H9 (cell line): ENCODE results near the gene HAO1. TPM values are rescaled to one million over a fixed set of nuclear protein-coding genes. Genes with fewer than 3 reads are reported as not detected.

Source experiments
- DNase-seq: peaks from one replicate; pipeline ENCODE4 v3.0.0-alpha.2; 2017
- H2AFZ ChIP-seq: one replicate; pipeline ENCODE4 v1.6.1; 2013; ENCODE audit warnings: mild to moderate bottlenecking, low read length, control low read depth, moderate library complexity
- H2AK5ac ChIP-seq: 2 replicates; pipeline ENCODE4 v1.6.1; 2013; ENCODE audit warnings: low read length, control low read depth, mixed read lengths; ENCODE audit not compliant: insufficient read length
- H2BK120ac ChIP-seq: one replicate; pipeline ENCODE4 v1.6.1; 2013; ENCODE audit warnings: low read depth, mild to moderate bottlenecking, low read length, control low read depth, inconsistent platforms; ENCODE audit not compliant: poor library complexity, severe bottlenecking
- H2BK12ac ChIP-seq: 2 replicates; pipeline ENCODE4 v1.6.1; 2013; ENCODE audit warnings: low read length, control low read depth, mixed read lengths, low read depth; ENCODE audit not compliant: insufficient read length
- H2BK15ac ChIP-seq: 2 replicates; pipeline ENCODE4 v1.6.1; 2013; ENCODE audit warnings: low read depth, low read length, control low read depth
- H2BK20ac ChIP-seq: one replicate; pipeline ENCODE4 v1.6.1; 2013; ENCODE audit warnings: low read depth, mild to moderate bottlenecking, low read length, control low read depth, inconsistent platforms; ENCODE audit not compliant: poor library complexity, severe bottlenecking
- H2BK5ac ChIP-seq: 2 replicates; pipeline ENCODE4 v1.6.1; 2013; ENCODE audit warnings: low read length, control low read depth, mixed read lengths; ENCODE audit not compliant: insufficient read length
- H3K14ac ChIP-seq: 2 replicates; pipeline ENCODE4 v1.6.1; 2013; ENCODE audit warnings: low read length, control low read depth; ENCODE audit not compliant: insufficient read depth
- H3K18ac ChIP-seq: 2 replicates; pipeline ENCODE4 v1.6.1; 2013; ENCODE audit warnings: low read depth, mild to moderate bottlenecking, mixed read lengths, low read length, control low read depth; ENCODE audit not compliant: insufficient read length
- H3K23ac ChIP-seq: 2 replicates; pipeline ENCODE4 v1.6.1; 2013; ENCODE audit warnings: low read length, control low read depth, mixed read lengths, low read depth; ENCODE audit not compliant: insufficient read length
- H3K23me2 ChIP-seq: 2 replicates; pipeline ENCODE4 v1.6.1; 2013; ENCODE audit warnings: low read depth, mild to moderate bottlenecking, mixed read lengths, low read length, control low read depth; ENCODE audit not compliant: insufficient read length, poor library complexity, severe bottlenecking
- H3K27ac ChIP-seq: 2 replicates; pipeline ENCODE4 v1.5.1; 2013; ENCODE audit warnings: low read length, control low read depth, mixed read lengths, low read depth; ENCODE audit not compliant: insufficient read length
- H3K27me3 ChIP-seq: 2 replicates; pipeline ENCODE4 v1.6.1; 2013; ENCODE audit warnings: low read length, control low read depth, inconsistent platforms; ENCODE audit not compliant: insufficient read depth
- H3K4ac ChIP-seq: 2 replicates; pipeline ENCODE4 v1.6.1; 2013; ENCODE audit warnings: low read depth, mild to moderate bottlenecking, control low read depth, inconsistent platforms, low read length, moderate library complexity
- H3K4me1 ChIP-seq: 2 replicates; pipeline ENCODE4 v1.6.1; 2013; ENCODE audit warnings: low read length, control low read depth, inconsistent platforms; ENCODE audit not compliant: insufficient read depth
- H3K4me2 ChIP-seq: 2 replicates; pipeline ENCODE4 v1.6.1; 2013; ENCODE audit warnings: low read length, control low read depth, mixed read lengths; ENCODE audit not compliant: insufficient read length, insufficient read depth
- H3K56ac ChIP-seq: 2 replicates; pipeline ENCODE4 v1.6.1; 2013; ENCODE audit warnings: low read depth, mild to moderate bottlenecking, mixed read lengths, low read length, control low read depth; ENCODE audit not compliant: insufficient read length
- H3K79me1 ChIP-seq: 2 replicates; pipeline ENCODE4 v1.6.1; 2013; ENCODE audit warnings: low read depth, mild to moderate bottlenecking, moderate library complexity, low read length, control low read depth, inconsistent platforms; ENCODE audit not compliant: insufficient read depth, poor library complexity, severe bottlenecking
- H3K79me2 ChIP-seq: 2 replicates; pipeline ENCODE4 v1.6.1; 2013; ENCODE audit warnings: low read length, control low read depth, inconsistent platforms; ENCODE audit not compliant: insufficient read depth
- H3K9ac ChIP-seq: 2 replicates; pipeline ENCODE4 v1.6.1; 2013; ENCODE audit warnings: low read length, control low read depth, mixed read lengths; ENCODE audit not compliant: insufficient read length; ENCODE audit errors: extremely low read depth
- H3K9me3 ChIP-seq: one replicate; pipeline ENCODE4 v1.6.1; 2013; ENCODE audit warnings: low read depth, low read length, inconsistent platforms; ENCODE audit not compliant: control insufficient read depth
- H3T11ph ChIP-seq: one replicate; pipeline ENCODE4 v1.6.1; 2013; ENCODE audit warnings: mild to moderate bottlenecking, low read length, control low read depth, inconsistent platforms
- H4K20me1 ChIP-seq: one replicate; pipeline ENCODE4 v1.6.1; 2013; ENCODE audit not compliant: control insufficient read depth, insufficient read length, insufficient read depth
- H4K5ac ChIP-seq: 2 replicates; pipeline ENCODE4 v1.6.1; 2013; ENCODE audit warnings: low read depth, mild to moderate bottlenecking, mixed read lengths, low read length, control low read depth; ENCODE audit not compliant: insufficient read length
- H4K8ac ChIP-seq: replicated peaks from 2 replicates; pipeline ENCODE4 v1.6.1; 2013; ENCODE audit warnings: low read length, control low read depth, mixed read lengths, low read depth; ENCODE audit not compliant: insufficient read length
- H4K91ac ChIP-seq: 2 replicates; pipeline ENCODE4 v1.6.1; 2013; ENCODE audit warnings: low read depth, mild to moderate bottlenecking, moderate library complexity, mixed read lengths, low read length, control low read depth; ENCODE audit not compliant: insufficient read length
- H3K27ac Mint-ChIP-seq, 3 experiments: 2 replicates in 2 of 3; 3 replicates in 1 of 3; pipeline ENCODE4 v1.8.0; 2020 to 2021; ENCODE audit warnings: mixed read lengths in 3 of 3, mild to moderate bottlenecking in 1 of 3, moderate library complexity in 1 of 3
- H3K27me3 Mint-ChIP-seq: 2 replicates; pipeline ENCODE4 v1.8.0; 2021; ENCODE audit warnings: low read depth, mild to moderate bottlenecking, moderate library complexity, mixed read lengths
- H3K36me3 Mint-ChIP-seq, 3 experiments: 2 replicates in 2 of 3; 3 replicates in 1 of 3; pipeline ENCODE4 v1.8.0; 2020 to 2021; ENCODE audit warnings: low read depth in 3 of 3, mixed read lengths in 3 of 3; ENCODE audit not compliant: insufficient read depth in 1 of 3
- H3K4me1 Mint-ChIP-seq, 2 experiments: 2 replicates each; pipeline ENCODE4 v1.8.0; 2020; ENCODE audit warnings: mixed read lengths in 2 of 2
- H3K4me3 Mint-ChIP-seq, 2 experiments: 2 replicates in 1 of 2; 3 replicates in 1 of 2; pipeline ENCODE4 v1.8.0; 2020 to 2021; ENCODE audit warnings: mild to moderate bottlenecking in 2 of 2, mixed read lengths in 2 of 2, moderate library complexity in 1 of 2
- H3K9me3 Mint-ChIP-seq, 2 experiments: 2 replicates in 1 of 2; 3 replicates in 1 of 2; pipeline ENCODE4 v1.8.0; 2020; ENCODE audit warnings: mild to moderate bottlenecking in 2 of 2, mixed read lengths in 2 of 2, moderate library complexity in 1 of 2
- CTCF ChIP-seq: fragments of 200-600 bp; sonication (generic); conservative IDR thresholded peaks from 3 replicates; pipeline ENCODE4 v1.8.0; 2021; ENCODE audit warnings: antibody characterized with exemption, mild to moderate bottlenecking
- WGBS: extraction: QIAGEN DNeasy Blood & Tissue Kit; methylation state at CpG from one replicate; pipeline ENCODE4 v1.1.7; 2013; ENCODE audit warnings: missing lambda C conversion rate, low lambda C conversion rate, mixed read lengths; ENCODE audit not compliant: insufficient read length; ENCODE audit errors: extremely low coverage; 5-methylcytosine and 5-hydroxymethylcytosine counted together
- total RNA-seq: library from RNA; stranded (reverse); gene quantifications from 2 replicates; pipeline ENCODE4 v1.2.1, GENCODE V29; 2021

The HAO1 gene
- total RNA-seq, 1 experiment from 2014 or later, result not detected

GRCh38 chr20:7924692-7925091 lies 15.6 kb downstream of the HAO1 start:
- Histone ChIP-seq H3K4me2 (no peak overlapping the region), H2BK12ac (no peak overlapping the region), H4K91ac (no peak overlapping the region), H3K27me3 (no peaks in the 10 kb centered on the region), H2BK120ac (no peak overlapping the region), H2BK5ac (no peak overlapping the region), H3K14ac (no peak overlapping the region), H3K18ac (no peak overlapping the region), H3K9me3 (no peaks in the 10 kb centered on the region), H3K23me2 (no peaks in the 10 kb centered on the region), H2BK15ac (no peak overlapping the region), H4K8ac (no peak overlapping the region), H3K9ac (no peak overlapping the region), H3K79me1 (no peaks in the 10 kb centered on the region), H3K27ac (no peak overlapping the region), H3K56ac (no peak overlapping the region), H3K4me1 (no peaks in the 10 kb centered on the region), H3K23ac (no peak overlapping the region), H4K20me1 (no peaks in the 10 kb centered on the region), H3K79me2 (no peaks in the 10 kb centered on the region), H4K5ac (no peak overlapping the region), H3T11ph (no peak overlapping the region), H2AK5ac (no peak overlapping the region), H2AFZ (no peak overlapping the region), H3K4ac (no peak overlapping the region), H2BK20ac (no peak overlapping the region)
- Mint-ChIP-seq H3K9me3 (no peaks in the 10 kb centered on the region), H3K27ac (no peak overlapping the region), H3K4me1 (peaks cover 0 to 4% of the 10 kb centered on the region in 2 experiments; a peak in 1 of 4 replicates), H3K27me3 (no peaks in the 10 kb centered on the region; the same call in 1 of the 2 replicates), H3K36me3 (no peaks in the 10 kb centered on the region), H3K4me3 (no peak overlapping the region)
- TF ChIP-seq CTCF, result no peak
- WGBS, result no CpG with 5 or more reads among the region's 3 CpGs
- no peak for DNase-seq
